NCI-H1105 treated with DMSO at 0.1 percent for 48 hours (cell line): ENCODE measurements around the gene FCGR3B.
"Not testable (repeated sequence)": the region's sequence is repeated elsewhere in the genome, so short reads cannot be mapped to it uniquely, and the experiment has no call there.

ENCODE experiments used
- DNase-seq: peaks from one replicate; lab custom pipeline; 2025; lab: John Stamatoyannopoulos, UW

FCGR3B gene

GRCh38 chr1:161638251-161638993 lies 7.4 kb upstream of the FCGR3B start:
- not testable (repeated sequence) for DNase-seq

- not testable (repeated sequence) for DNase-seq
These were observed 6.0 kb upstream of the FCGR3B start for GRCh38 chr1:161636976-161637375.

GRCh38 chr1:161636189-161636782 lies 5.3 kb upstream of the FCGR3B start:
- not testable (repeated sequence) for DNase-seq

- not testable (repeated sequence) for DNase-seq
These were observed 4.0 kb upstream of the FCGR3B start for GRCh38 chr1:161634993-161635392.

GRCh38 chr1:161630128-161630742 lies 741 bp downstream of the FCGR3B start:
- DNase-seq: not testable (repeated sequence)

GRCh38 chr1:161626445-161627146 lies 4.4 kb downstream of the FCGR3B start:
- not testable (repeated sequence) for DNase-seq

GRCh38 chr1:161624605-161625004 lies 6.4 kb downstream of the FCGR3B start:
- not testable (repeated sequence) for DNase-seq

- DNase-seq: not testable (repeated sequence)
These were observed 7.5 kb downstream of the FCGR3B start for GRCh38 chr1:161623401-161624051.

GRCh38 chr1:161622054-161622453 lies 8.9 kb downstream of the FCGR3B start:
- DNase-seq: not testable (repeated sequence)

- peak; percentile 51 for DNase-seq
These were observed 9.6 kb downstream of the FCGR3B start for GRCh38 chr1:161621181-161622000.

GRCh38 chr1:161620399-161620798 lies 10.6 kb downstream of the FCGR3B start:
- not testable (repeated sequence) for DNase-seq

GRCh38 chr1:161618517-161618916 lies 12.5 kb downstream of the FCGR3B start:
- DNase-seq: not testable (repeated sequence)

- DNase-seq: not testable (repeated sequence)
These were observed 14.6 kb downstream of the FCGR3B start for GRCh38 chr1:161616417-161616816.

GRCh38 chr1:161613142-161613514 lies 17.8 kb downstream of the FCGR3B start:
- not testable (repeated sequence) for DNase-seq

GRCh38 chr1:161612322-161613141 lies 18.4 kb downstream of the FCGR3B start:
- DNase-seq: peak; percentile 94

GRCh38 chr1:161611866-161612321 lies 19.1 kb downstream of the FCGR3B start:
- peak; percentile 29 for DNase-seq

- DNase-seq: peak; percentile 17
These were observed 20.8 kb downstream of the FCGR3B start for GRCh38 chr1:161610198-161610597.

GRCh38 chr1:161606541-161607336 lies 24.2 kb downstream of the FCGR3B start:
- not testable (repeated sequence) for DNase-seq
